ENCODE data around the gene OPCML. TPM values are rescaled to one million over a fixed set of nuclear protein-coding genes. Genes with fewer than 3 reads are reported as not detected.
A peak's percentile ranks its signal among the peaks of the same experiment; 100 is the strongest.

OPCML gene
- polyA plus RNA-seq, 1 donor from 2014 or later = not detected

DNA sequence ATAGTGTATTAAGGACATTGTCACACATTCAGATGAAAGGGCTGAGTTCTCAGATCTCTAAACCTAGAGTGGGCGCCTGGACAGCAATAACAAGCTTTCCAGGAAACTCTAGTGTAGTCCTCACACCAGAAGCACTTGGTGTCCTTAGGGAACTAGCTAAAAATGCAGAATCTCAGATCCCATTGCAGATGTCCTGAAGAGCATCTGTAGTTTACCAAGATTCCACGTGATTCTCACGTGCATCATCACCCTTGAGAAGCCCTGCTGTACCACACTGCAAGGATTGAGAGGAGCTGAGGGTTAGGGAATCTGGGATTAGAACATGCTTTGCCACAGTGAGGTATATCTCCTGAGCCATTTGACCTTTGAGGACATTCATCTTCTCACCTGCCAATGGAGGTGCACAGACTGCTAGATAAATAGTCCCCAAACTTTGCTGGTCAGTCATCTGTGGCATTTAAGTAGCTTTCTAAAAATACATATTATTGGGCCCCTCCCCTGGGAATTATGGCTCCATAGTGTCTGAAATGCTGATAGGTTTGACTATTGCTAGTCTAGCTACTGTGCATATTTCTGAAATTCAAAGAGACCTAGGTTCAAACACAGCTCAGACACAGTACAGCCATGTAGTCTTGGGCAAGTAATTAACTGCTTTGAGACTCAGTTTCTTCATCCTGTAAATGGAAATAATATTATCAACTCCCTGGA, 1068.9 kb downstream of the OPCML start:
- no peaks in the 10 kb centered on the region for H3K27me3 Mint-ChIP-seq
- peaks cover 0 to 1% (median 0%) of the 10 kb centered on the region in 3 donors for H3K4me1 Mint-ChIP-seq
- H3K36me3 Mint-ChIP-seq = no peaks in the 10 kb centered on the region
- no peak overlapping the region for H3K27ac Mint-ChIP-seq
- no peak overlapping the region for H3K4me3 Mint-ChIP-seq
- H3K9me3 Mint-ChIP-seq = peaks cover 2 to 13% (median 11%) of the 10 kb centered on the region in 3 donors

DNA sequence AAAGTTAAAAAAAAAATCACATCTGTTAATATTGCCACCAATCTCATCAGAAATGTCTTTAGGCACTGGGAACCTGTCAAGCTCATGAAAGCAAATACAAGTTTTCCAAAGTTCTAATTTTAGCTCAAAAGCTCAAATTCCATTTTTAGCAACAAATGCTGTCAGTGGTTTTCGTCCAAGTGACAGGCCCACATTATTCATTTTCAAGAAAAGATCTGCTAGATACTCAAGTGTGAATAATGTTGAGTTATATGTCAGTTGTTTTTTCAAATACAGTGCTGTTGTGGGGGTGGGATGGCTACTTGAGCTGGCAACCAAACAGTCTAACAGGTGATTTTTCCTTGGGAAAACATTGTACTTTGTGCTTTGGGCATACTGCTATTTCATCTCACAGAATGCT, 1072.6 kb downstream of the OPCML start:
- Mint-ChIP-seq H3K36me3 (peaks cover 2% of the 10 kb centered on the region), H3K4me3 (no peak overlapping the region), H3K9me3 (peaks cover 2 to 17% (median 14%) of the 10 kb centered on the region in 3 donors), H3K27me3 (no peaks in the 10 kb centered on the region), H3K27ac (no peak overlapping the region), H3K4me1 (peaks cover 0 to 1% (median 0%) of the 10 kb centered on the region in 3 donors)

GRCh38 chr11:132457445-132457844, 1074.9 kb downstream of the OPCML start:
- peaks cover 2% of the 10 kb centered on the region for H3K36me3 Mint-ChIP-seq
- no peaks in the 10 kb centered on the region for H3K27me3 Mint-ChIP-seq
- H3K4me3 Mint-ChIP-seq = no peak overlapping the region
- H3K9me3 Mint-ChIP-seq = peaks cover 2 to 14% (median 14%) of the 10 kb centered on the region in 3 donors
- peaks cover 0 to 1% (median 0%) of the 10 kb centered on the region in 3 donors for H3K4me1 Mint-ChIP-seq
- H3K27ac Mint-ChIP-seq = no peak overlapping the region

GRCh38 chr11:132456751-132457328, 1075.5 kb downstream of the OPCML start:
- Mint-ChIP-seq H3K4me3 (no peak overlapping the region), H3K9me3 (peaks cover 2 to 15% (median 12%) of the 10 kb centered on the region in 3 donors), H3K36me3 (peaks cover 2% of the 10 kb centered on the region), H3K27me3 (no peaks in the 10 kb centered on the region), H3K4me1 (peaks cover 0 to under 1% (median 0%) of the 10 kb centered on the region in 3 donors), H3K27ac (no peak overlapping the region)

DNA sequence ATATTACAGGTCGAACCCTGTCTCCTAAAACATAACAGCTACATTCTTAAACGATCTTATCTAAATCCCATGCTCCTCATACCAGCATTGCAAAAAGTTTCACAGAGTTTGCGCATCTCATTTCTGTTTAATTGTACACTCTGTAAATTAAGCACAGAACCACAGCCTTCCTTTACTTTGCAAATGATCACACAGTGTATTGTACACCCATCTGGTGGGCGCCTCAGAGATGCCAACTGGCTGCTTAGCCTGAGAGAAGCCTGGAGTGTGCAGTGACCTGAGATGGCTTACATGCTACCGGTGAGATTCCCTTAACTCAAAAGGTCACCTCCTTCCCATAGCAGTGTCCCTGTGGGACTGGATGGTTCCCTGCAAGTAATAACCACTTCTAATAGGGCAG, 1077.3 kb downstream of the OPCML start:
- Mint-ChIP-seq H3K27ac (peak overlapping the region in 2 of 3 donors; percentile 24 to 67), H3K27me3 (no peaks in the 10 kb centered on the region), H3K4me1 (no peaks in the 10 kb centered on the region), H3K4me3 (no peak overlapping the region), H3K36me3 (peaks cover 2% of the 10 kb centered on the region), H3K9me3 (peaks cover 2 to 12% (median 3%) of the 10 kb centered on the region in 3 donors)

- H3K27ac Mint-ChIP-seq = no peak overlapping the region
- H3K36me3 Mint-ChIP-seq = peaks cover 2% of the 10 kb centered on the region
- no peaks in the 10 kb centered on the region for H3K27me3 Mint-ChIP-seq
- peaks cover 0 to 9% (median 8%) of the 10 kb centered on the region in 3 donors for H3K9me3 Mint-ChIP-seq
- H3K4me1 Mint-ChIP-seq = no peaks in the 10 kb centered on the region
- H3K4me3 Mint-ChIP-seq = no peak overlapping the region
Measured at GRCh38 chr11:132453406-132453805, 1078.9 kb downstream of the OPCML start.

GRCh38 chr11:132452616-132453015, 1079.7 kb downstream of the OPCML start:
- Mint-ChIP-seq H3K27me3 (no peaks in the 10 kb centered on the region), H3K4me3 (no peak overlapping the region), H3K4me1 (no peaks in the 10 kb centered on the region), H3K36me3 (peaks cover 2% of the 10 kb centered on the region), H3K27ac (no peak overlapping the region), H3K9me3 (peaks cover 0 to 9% (median 6%) of the 10 kb centered on the region in 3 donors)

GRCh38 chr11:132451942-132452601, 1080.2 kb downstream of the OPCML start:
- no peak overlapping the region for H3K27ac Mint-ChIP-seq
- H3K4me1 Mint-ChIP-seq = no peaks in the 10 kb centered on the region
- peaks cover 2% of the 10 kb centered on the region for H3K36me3 Mint-ChIP-seq
- H3K9me3 Mint-ChIP-seq = peaks cover 0 to 9% (median 5%) of the 10 kb centered on the region in 3 donors
- H3K4me3 Mint-ChIP-seq = no peak overlapping the region
- H3K27me3 Mint-ChIP-seq = no peaks in the 10 kb centered on the region

- H3K9me3 Mint-ChIP-seq = peaks cover 0 to 9% (median 5%) of the 10 kb centered on the region in 3 donors
- no peak overlapping the region for H3K4me3 Mint-ChIP-seq
- peaks cover 4% of the 10 kb centered on the region for H3K36me3 Mint-ChIP-seq
Measured at GRCh38 chr11:132450631-132451030, 1081.7 kb downstream of the OPCML start.

DNA sequence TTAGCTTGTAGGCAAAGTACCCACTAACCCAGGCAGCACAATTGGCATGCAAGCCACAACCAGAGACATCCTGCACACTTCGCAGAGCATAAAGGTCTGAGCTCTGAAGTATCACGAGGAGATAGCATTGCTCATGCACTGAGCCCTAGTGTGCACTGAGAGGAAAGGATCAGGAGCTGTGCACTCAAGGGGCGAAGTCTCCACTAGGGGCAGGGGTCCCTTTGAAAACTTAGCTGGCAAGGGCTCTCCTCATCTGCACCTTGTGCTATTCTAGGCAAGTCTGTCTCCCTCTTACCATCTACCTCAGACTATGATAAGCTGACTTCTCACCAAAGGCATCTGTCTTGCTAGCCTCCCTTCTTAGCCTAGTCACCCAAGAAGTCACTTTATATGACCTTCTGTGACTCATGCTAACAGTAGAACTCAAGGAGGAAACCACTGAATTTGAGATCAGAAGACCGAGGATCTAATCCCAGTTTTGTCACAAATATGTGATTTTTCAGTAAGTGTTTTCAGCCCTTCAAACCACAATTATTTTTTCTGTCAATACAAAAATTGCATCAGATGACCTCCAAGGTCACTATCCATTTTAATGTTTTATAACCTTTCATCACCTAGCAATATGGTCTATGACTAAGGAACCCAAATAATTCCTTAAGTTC, 1083.8 kb downstream of the OPCML start:
- Mint-ChIP-seq H3K27me3 (no peaks in the 10 kb centered on the region), H3K4me1 (no peaks in the 10 kb centered on the region), H3K4me3 (no peak overlapping the region), H3K9me3 (peaks cover 0 to 6% (median 5%) of the 10 kb centered on the region in 3 donors), H3K36me3 (peaks cover 2% of the 10 kb centered on the region), H3K27ac (no peak overlapping the region)

More at GRCh38 chr11:132450631-132451030, 1081.7 kb downstream of the OPCML start:
- Mint-ChIP-seq H3K4me1 (no peaks in the 10 kb centered on the region), H3K27me3 (no peaks in the 10 kb centered on the region), H3K27ac (peak overlapping the region in 1 of 3 donors; percentile 85)

DNA sequence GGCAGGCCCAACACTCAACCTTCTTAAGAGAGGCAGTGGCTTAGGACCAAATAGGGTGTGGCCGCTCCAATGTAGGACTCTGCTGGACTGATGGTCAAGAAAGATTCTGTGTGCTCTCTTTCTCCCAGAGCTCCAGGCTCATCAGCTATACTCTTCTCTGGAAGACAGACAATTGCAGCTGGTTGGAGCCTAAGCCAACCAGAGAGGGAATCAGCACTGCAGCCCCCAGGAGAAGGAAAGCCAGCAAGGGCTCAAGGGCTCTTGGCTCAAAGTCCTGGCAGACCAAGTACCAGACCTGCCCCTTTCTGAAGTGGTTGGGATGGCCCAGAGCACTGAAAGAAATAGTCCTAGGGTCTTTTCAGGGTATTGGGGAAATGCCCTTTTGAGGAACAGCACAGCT, 1084.5 kb downstream of the OPCML start:
- no peaks in the 10 kb centered on the region for H3K4me1 Mint-ChIP-seq
- H3K9me3 Mint-ChIP-seq = peaks cover 0 to 6% (median 5%) of the 10 kb centered on the region in 3 donors
- H3K36me3 Mint-ChIP-seq = peaks cover 2% of the 10 kb centered on the region
- no peaks in the 10 kb centered on the region for H3K27me3 Mint-ChIP-seq
- H3K4me3 Mint-ChIP-seq = no peak overlapping the region
- no peak overlapping the region for H3K27ac Mint-ChIP-seq

DNA sequence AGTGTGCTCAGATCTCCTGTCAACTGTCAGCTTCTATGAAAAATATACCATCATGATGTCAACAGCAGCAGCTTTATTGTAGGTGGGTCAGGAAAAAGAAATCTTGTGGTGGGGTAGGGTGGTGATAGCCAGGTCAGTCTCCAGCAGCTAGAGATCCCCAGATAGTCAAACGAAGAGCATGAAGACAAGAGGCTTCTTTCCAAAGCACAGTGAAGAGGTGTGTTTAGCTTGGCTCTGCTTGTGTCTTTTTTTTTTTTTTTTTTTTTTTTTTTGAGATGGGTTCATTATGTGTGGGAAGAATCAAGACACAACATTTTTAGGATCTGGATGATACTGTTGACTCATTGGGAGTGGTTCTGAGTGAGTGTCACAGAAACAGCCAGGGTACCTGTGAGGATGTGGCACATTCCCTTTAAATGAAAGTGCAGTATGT, 1086.4 kb downstream of the OPCML start:
- H3K4me3 Mint-ChIP-seq = no peak overlapping the region
- H3K27me3 Mint-ChIP-seq = no peaks in the 10 kb centered on the region
- H3K9me3 Mint-ChIP-seq = peaks cover 0 to 6% (median 4%) of the 10 kb centered on the region in 3 donors
- no peak overlapping the region for H3K27ac Mint-ChIP-seq
- H3K36me3 Mint-ChIP-seq = peaks cover 2% of the 10 kb centered on the region
- no peaks in the 10 kb centered on the region for H3K4me1 Mint-ChIP-seq

DNA sequence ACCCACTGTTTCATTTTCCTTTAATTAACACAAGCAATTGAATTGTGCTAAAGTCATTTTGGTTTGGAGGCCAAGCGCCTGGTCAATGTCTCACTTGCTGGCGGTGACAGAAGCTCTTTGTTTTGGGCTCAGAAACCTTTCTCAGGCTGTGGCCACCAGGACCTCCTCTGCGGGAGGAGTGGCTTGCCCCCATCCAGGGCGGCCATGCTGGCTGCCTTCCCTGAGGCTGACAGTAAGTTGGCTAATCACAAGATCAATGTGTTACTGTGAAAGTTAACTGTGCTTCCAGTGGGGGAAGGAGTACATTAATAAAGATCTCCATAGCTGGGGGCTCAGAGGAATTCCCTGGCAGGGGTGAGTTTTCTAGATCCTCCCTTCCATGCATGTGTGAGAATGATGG, 1087.4 kb downstream of the OPCML start:
- H3K27me3 Mint-ChIP-seq = no peaks in the 10 kb centered on the region
- H3K4me3 Mint-ChIP-seq = no peak overlapping the region
- peaks cover 2% of the 10 kb centered on the region for H3K36me3 Mint-ChIP-seq
- no peaks in the 10 kb centered on the region for H3K4me1 Mint-ChIP-seq
- no peak overlapping the region for H3K27ac Mint-ChIP-seq
- peaks cover 0 to 11% (median 7%) of the 10 kb centered on the region in 3 donors for H3K9me3 Mint-ChIP-seq

DNA sequence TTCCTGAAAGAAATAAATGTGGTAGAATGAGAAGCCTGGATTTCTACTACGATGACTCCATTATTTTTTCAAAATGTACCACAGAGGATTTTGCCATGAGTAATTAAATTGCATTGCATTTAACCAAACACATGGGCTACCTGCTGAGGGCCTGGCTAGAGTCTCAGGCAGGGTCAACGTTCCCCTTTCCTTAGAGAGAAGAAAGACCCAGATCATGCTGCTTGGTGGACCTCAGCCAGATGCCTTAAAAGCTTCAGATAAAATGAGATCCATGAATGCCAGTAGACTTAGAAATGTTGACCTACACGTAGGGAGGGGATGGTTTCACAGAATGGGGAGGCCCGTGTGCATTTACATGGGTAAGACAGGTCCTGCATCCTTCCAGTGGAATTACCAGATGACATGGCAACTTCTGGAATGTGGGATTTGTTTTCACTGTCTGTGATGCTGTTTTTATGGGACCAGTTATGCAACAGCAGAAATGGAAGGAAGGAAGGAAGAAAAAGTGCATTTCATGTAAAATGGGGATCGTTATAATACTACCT, 1092.5 kb downstream of the OPCML start:
- no peak overlapping the region for H3K27ac Mint-ChIP-seq
- H3K4me1 Mint-ChIP-seq = no peaks in the 10 kb centered on the region

More for the DNA sequence above, 1092.5 kb downstream of the OPCML start:
- H3K36me3 Mint-ChIP-seq = no peaks in the 10 kb centered on the region
- no peak overlapping the region for H3K4me3 Mint-ChIP-seq
- peaks cover 2 to 15% (median 5%) of the 10 kb centered on the region in 3 donors for H3K9me3 Mint-ChIP-seq
- no peaks in the 10 kb centered on the region for H3K27me3 Mint-ChIP-seq
